Panc1 (cell line): ENCODE data around the gene PITX1. TPM values are rescaled to one million over a fixed set of nuclear protein-coding genes. Genes with fewer than 3 reads are reported as not detected.

Experiments used
- ATAC-seq: fragments of 200-7000 bp; cut with Tn5 transposase; 2 replicates; pipeline ENCODE4 v1.9.1; 2020; ENCODE audit warnings: mild to moderate bottlenecking, moderate library complexity
- BruUV-seq: library from RNA; stranded (reverse); fragments of 400-500 nt; replicated peaks from 2 replicates; lab custom pipeline; 2021; lab: Mats Ljungman, UMichigan
- CTCF ChIA-PET: fragments of 300-600 bp; sonication (Branson Sonifier 250); formaldehyde crosslinking; loops from one replicate; lab custom pipeline; 2022; ENCODE audit warnings: antibody characterized with exemption; lab: Charles Lee
- POLR2A ChIA-PET: fragments of 300-600 bp; sonication (Branson Sonifier 250); formaldehyde crosslinking; loops from one replicate; lab custom pipeline; 2022; ENCODE audit warnings: antibody characterized with exemption; lab: Charles Lee
- DNase-seq: peaks from one replicate; pipeline ENCODE4 v3.0.0-alpha.2; 2010; ENCODE audit warnings: low read depth, low spot score
- H3K27ac ChIP-seq: 2 replicates; pipeline ENCODE4 v1.5.1; 2011; ENCODE audit warnings: mild to moderate bottlenecking, low read length, inconsistent platforms
- H3K27me3 ChIP-seq: fragments of 200-500 bp; sonication (Bioruptor generic); 2 replicates; pipeline ENCODE4 v1.6.0; 2014; ENCODE audit warnings: low read length, inconsistent platforms; ENCODE audit not compliant: control insufficient read depth, insufficient read depth
- H3K36me3 ChIP-seq: fragments of 200-500 bp; sonication (Bioruptor generic); 2 replicates; pipeline ENCODE4 v1.5.1; 2014; ENCODE audit warnings: inconsistent platforms, mild to moderate bottlenecking, low read length, moderate library complexity; ENCODE audit not compliant: control insufficient read depth, insufficient read depth
- H3K4me1 ChIP-seq: 2 replicates; pipeline ENCODE4 v1.5.1; 2011; ENCODE audit warnings: inconsistent platforms, mild to moderate bottlenecking, low read length, moderate library complexity; ENCODE audit not compliant: control insufficient read depth, insufficient read depth
- H3K4me3 ChIP-seq, 2 experiments: 2 replicates each; pipeline ENCODE4 v1.5.1; 2011 to 2012; ENCODE audit warnings: low read depth in 2 of 2, low read length in 2 of 2, mild to moderate bottlenecking in 2 of 2, inconsistent platforms in 1 of 2, moderate library complexity in 1 of 2
- H3K9me3 ChIP-seq: fragments of 200-500 bp; sonication (Bioruptor generic); 2 replicates; pipeline ENCODE4 v1.5.1; 2014; ENCODE audit warnings: low read depth, mild to moderate bottlenecking, inconsistent platforms, low read length, moderate library complexity; ENCODE audit not compliant: control insufficient read depth, insufficient read depth
- POLR2AphosphoS5 ChIP-seq: IDR thresholded peaks from 2 replicates; pipeline ENCODE4 v1.6.1; 2012; ENCODE audit warnings: mild to moderate bottlenecking, low read depth, low read length, moderate library complexity
- SIN3A ChIP-seq: IDR thresholded peaks from 2 replicates; pipeline ENCODE4 v1.6.1; 2012; ENCODE audit warnings: low read depth, mild to moderate bottlenecking, low read length, moderate library complexity, borderline replicate concordance; ENCODE audit not compliant: insufficient read depth
- TCF7L2 ChIP-seq: IDR thresholded peaks from 2 replicates; pipeline ENCODE4 v1.6.1; 2011; ENCODE audit warnings: mild to moderate bottlenecking, low read depth, low read length, inconsistent platforms
- in situ Hi-C: cut with HindIII; loops from 2 replicates; pipeline ENCODE4 v1.10.0; 2016; ENCODE audit warnings: low sequenced_read_pairs, low pct_unique_long_range_greater_than_20kb
- intact Hi-C: fragments of 100-400 bp; cut with micrococcal nuclease; formaldehyde crosslinking; loops from one replicate; pipeline ENCODE4 v1.10.0; 2022; ENCODE audit not compliant: unreplicated experiment
- total RNA-seq: library from RNA; stranded (reverse); gene quantifications from one replicate; pipeline ENCODE4 v1.2.1, GENCODE V29; 2021; ENCODE audit not compliant: unreplicated experiment
- TF ChIP-seq, protein P1 (sequence below): fragments of 450-650 bp; IDR thresholded peaks from 2 replicates; pipeline ENCODE4 v1.5.1; 2017; ENCODE audit warnings: mild to moderate bottlenecking
- TF ChIP-seq, protein P2 (sequence below), 2 experiments: IDR thresholded peaks; 2 replicates each; pipeline ENCODE4 v1.6.1; 2011 to 2012; ENCODE audit warnings: low read depth in 2 of 2, control low read depth in 1 of 2, low read length in 1 of 2, mild to moderate bottlenecking in 1 of 2, moderate library complexity in 1 of 2; ENCODE audit not compliant: insufficient read depth in 1 of 2

The PITX1 gene
- total RNA-seq, 1 experiment from 2014 or later = 41.5 TPM

DNA sequence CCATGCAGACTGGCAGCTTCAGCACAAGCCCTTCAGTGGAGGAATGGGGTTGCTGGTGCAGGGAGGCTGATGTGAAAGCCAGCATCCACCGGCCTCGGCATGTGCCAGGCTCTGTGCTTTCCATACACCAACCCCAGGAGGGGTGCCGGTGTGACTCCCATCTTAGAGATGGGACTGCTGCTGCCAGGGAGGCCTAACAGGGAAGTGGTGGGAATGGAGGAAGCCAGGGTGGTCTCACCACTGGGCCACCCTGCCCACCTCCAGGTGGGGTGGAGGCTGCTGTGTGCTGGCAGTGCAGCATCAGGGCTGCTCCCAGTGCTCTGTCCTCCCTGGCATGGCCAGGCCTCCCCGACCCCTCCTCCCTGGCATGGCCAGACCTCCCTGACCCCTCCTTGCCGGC, 32.8 kb upstream of the PITX1 start:
- Histone ChIP-seq H3K36me3 (no peaks in the 10 kb centered on the region), H3K4me3 (no peak overlapping the region), H3K27ac (no peak overlapping the region), H3K4me1 (peaks cover 2% of the 10 kb centered on the region), H3K9me3 (no peaks in the 10 kb centered on the region), H3K27me3 (no peaks in the 10 kb centered on the region)
- CTCF ChIA-PET = no interaction called here
- TF ChIP-seq POLR2AphosphoS5 (no peak), TCF7L2 (no peak), SIN3A (no peak)
- TF ChIP-seq, protein P1, sequence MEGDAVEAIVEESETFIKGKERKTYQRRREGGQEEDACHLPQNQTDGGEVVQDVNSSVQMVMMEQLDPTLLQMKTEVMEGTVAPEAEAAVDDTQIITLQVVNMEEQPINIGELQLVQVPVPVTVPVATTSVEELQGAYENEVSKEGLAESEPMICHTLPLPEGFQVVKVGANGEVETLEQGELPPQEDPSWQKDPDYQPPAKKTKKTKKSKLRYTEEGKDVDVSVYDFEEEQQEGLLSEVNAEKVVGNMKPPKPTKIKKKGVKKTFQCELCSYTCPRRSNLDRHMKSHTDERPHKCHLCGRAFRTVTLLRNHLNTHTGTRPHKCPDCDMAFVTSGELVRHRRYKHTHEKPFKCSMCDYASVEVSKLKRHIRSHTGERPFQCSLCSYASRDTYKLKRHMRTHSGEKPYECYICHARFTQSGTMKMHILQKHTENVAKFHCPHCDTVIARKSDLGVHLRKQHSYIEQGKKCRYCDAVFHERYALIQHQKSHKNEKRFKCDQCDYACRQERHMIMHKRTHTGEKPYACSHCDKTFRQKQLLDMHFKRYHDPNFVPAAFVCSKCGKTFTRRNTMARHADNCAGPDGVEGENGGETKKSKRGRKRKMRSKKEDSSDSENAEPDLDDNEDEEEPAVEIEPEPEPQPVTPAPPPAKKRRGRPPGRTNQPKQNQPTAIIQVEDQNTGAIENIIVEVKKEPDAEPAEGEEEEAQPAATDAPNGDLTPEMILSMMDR = no peak
- TF ChIP-seq, protein P2, sequence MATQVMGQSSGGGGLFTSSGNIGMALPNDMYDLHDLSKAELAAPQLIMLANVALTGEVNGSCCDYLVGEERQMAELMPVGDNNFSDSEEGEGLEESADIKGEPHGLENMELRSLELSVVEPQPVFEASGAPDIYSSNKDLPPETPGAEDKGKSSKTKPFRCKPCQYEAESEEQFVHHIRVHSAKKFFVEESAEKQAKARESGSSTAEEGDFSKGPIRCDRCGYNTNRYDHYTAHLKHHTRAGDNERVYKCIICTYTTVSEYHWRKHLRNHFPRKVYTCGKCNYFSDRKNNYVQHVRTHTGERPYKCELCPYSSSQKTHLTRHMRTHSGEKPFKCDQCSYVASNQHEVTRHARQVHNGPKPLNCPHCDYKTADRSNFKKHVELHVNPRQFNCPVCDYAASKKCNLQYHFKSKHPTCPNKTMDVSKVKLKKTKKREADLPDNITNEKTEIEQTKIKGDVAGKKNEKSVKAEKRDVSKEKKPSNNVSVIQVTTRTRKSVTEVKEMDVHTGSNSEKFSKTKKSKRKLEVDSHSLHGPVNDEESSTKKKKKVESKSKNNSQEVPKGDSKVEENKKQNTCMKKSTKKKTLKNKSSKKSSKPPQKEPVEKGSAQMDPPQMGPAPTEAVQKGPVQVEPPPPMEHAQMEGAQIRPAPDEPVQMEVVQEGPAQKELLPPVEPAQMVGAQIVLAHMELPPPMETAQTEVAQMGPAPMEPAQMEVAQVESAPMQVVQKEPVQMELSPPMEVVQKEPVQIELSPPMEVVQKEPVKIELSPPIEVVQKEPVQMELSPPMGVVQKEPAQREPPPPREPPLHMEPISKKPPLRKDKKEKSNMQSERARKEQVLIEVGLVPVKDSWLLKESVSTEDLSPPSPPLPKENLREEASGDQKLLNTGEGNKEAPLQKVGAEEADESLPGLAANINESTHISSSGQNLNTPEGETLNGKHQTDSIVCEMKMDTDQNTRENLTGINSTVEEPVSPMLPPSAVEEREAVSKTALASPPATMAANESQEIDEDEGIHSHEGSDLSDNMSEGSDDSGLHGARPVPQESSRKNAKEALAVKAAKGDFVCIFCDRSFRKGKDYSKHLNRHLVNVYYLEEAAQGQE (IDR thresholded peaks at IDR 0.05; ENCODE audit: insufficient read depth in 1 of 2, low read depth in 2 of 2, low read length in 1 of 2) = no peak
- POLR2A ChIA-PET = no interaction called here
- no TSS peak for BruUV-seq
- ATAC-seq = no peak
- DNase-seq = no peak
- in situ Hi-C loops = no loop called here
- intact Hi-C loops = no loop called here

DNA sequence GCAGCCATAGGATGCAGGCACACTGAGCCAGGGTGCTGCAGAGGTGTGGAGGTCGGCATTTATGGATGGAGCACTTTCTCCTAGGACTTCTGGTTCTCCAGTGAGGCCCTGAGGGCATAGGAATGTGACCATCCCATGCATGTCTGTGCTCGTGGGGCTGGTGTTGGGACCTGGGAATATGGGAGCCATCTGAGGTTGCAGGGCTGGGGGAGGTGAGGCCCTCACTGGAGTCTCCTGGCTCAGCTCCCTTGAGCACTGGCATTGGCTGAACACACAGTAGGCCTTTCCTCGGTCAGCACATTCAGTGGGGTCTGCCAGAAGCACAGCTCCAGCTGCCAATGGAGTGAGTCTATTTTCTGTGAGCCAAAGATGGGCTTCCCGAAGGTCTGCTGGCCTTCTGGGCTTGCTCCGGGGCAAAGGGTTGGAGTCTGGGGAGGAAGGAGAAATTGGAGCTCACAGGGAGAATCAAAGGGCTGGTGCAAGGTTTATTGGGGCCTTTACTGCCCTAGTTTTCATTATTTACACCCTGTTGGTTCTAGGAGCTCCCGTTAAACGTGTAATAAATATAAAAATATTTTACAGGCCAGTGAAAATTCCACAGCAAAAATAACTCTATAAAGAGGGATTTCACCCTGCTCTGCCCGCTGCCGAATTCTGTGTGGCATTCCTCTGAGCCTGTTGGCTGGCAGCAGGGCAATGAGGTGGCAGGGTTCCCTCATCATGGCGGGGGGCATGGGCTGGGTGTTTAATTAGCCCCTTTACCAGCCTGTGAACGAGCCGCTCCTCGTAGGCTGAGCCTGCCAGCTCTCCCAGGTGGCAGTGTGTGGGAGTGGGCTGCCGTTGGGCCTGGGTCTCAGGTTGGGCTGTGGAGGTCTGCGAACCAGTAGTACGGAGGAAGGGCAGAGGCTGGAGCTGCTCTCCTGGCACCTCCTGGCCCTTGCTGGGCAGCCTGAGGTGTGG, 31.6 kb upstream of the PITX1 start:
- Histone ChIP-seq H3K27me3 (no peaks in the 10 kb centered on the region), H3K4me1 (peaks cover 2% of the 10 kb centered on the region), H3K27ac (no peak overlapping the region), H3K9me3 (no peaks in the 10 kb centered on the region), H3K36me3 (no peaks in the 10 kb centered on the region), H3K4me3 (no peak overlapping the region)
- DNase-seq (no peak), ATAC-seq (no peak)
- TF ChIP-seq TCF7L2 = peak; percentile 97
- TF ChIP-seq POLR2AphosphoS5 = no peak
- TF ChIP-seq SIN3A = no peak
- TF ChIP-seq, protein P2 (IDR thresholded peaks at IDR 0.05; ENCODE audit: insufficient read depth in 1 of 2, low read depth in 2 of 2, low read length in 1 of 2) = no peak
- BruUV-seq = no TSS peak
- intact Hi-C loops (no loop called here), in situ Hi-C loops (no loop called here)
- ChIA-PET POLR2A (no interaction called here), CTCF (interaction anchor here (0.8 kb wide), 1 partner anchor 26 kb away, joined by 3 read pairs; no protein-coding TSS in a partner anchor)
